WTC11 (cell line): Measurements from ENCODE around the gene IL17RD. TPM values are rescaled to one million over a fixed set of nuclear protein-coding genes. Genes with fewer than 3 reads are reported as not detected.

ENCODE experiments used
- ATAC-seq: fragments of 200-7000 bp; cut with Tn5 transposase; 2 replicates; pipeline ENCODE4 v1.10.0; 2021; ENCODE audit warnings: mild to moderate bottlenecking, moderate library complexity
- CTCF ChIA-PET: fragments of 300-600 bp; sonication (Branson Sonifier 250); formaldehyde crosslinking; loops from one replicate; lab custom pipeline; 2021; ENCODE audit warnings: antibody characterized with exemption; lab: Charles Lee
- POLR2A ChIA-PET: fragments of 350-600 bp; sonication (Branson Sonifier 250); formaldehyde crosslinking; loops from one replicate; lab custom pipeline; 2021; ENCODE audit warnings: antibody characterized with exemption; lab: Charles Lee
- DNase-seq: peaks from one replicate; pipeline ENCODE4 v3.0.0; 2021; ENCODE audit warnings: low spot score
- H3K27ac Mint-ChIP-seq: 2 replicates; pipeline ENCODE4 v1.8.0; 2021; ENCODE audit warnings: mixed read lengths
- H3K27me3 Mint-ChIP-seq: 2 replicates; pipeline ENCODE4 v1.8.0; 2021; ENCODE audit warnings: low read depth, mild to moderate bottlenecking, moderate library complexity, mixed read lengths
- H3K36me3 Mint-ChIP-seq: 2 replicates; pipeline ENCODE4 v1.8.0; 2021; ENCODE audit warnings: mixed read lengths
- H3K4me1 Mint-ChIP-seq: 2 replicates; pipeline ENCODE4 v1.8.0; 2022; ENCODE audit warnings: mixed read lengths
- H3K4me3 Mint-ChIP-seq: 2 replicates; pipeline ENCODE4 v1.8.0; 2021; ENCODE audit warnings: mild to moderate bottlenecking, moderate library complexity, mixed read lengths
- H3K9me3 Mint-ChIP-seq: 2 replicates; pipeline ENCODE4 v1.8.0; 2021; ENCODE audit warnings: mixed read lengths
- ATF1 ChIP-seq: sonication (generic); formaldehyde crosslinking; IDR thresholded peaks from 2 replicates; pipeline ENCODE4 v1.8.1; 2023; ENCODE audit warnings: mild to moderate bottlenecking, moderate library complexity, missing genetic modification reagents
- ELF4 ChIP-seq: sonication (generic); formaldehyde crosslinking; IDR thresholded peaks from 2 replicates; pipeline ENCODE4 v1.8.1; 2022; ENCODE audit warnings: low read depth, mild to moderate bottlenecking, moderate library complexity, missing genetic modification reagents
- EMX1 ChIP-seq: fragments of 250-450 bp; sonication (Bioruptor Pico); IDR thresholded peaks from 2 replicates; pipeline ENCODE4 v1.8.0; 2021; ENCODE audit warnings: mild to moderate bottlenecking
- GRHL2 ChIP-seq: fragments of 250-450 bp; sonication (Bioruptor Pico); IDR thresholded peaks from 2 replicates; pipeline ENCODE4 v1.8.0; 2022; ENCODE audit warnings: mild to moderate bottlenecking, moderate library complexity; ENCODE audit not compliant: insufficient replicate concordance, severe bottlenecking
- JAZF1 ChIP-seq: fragments of 250-450 bp; sonication (Bioruptor Pico); IDR thresholded peaks from 2 replicates; pipeline ENCODE4 v1.9.0; 2021; ENCODE audit warnings: moderate library complexity, mild to moderate bottlenecking, inconsistent platforms
- KAT7 ChIP-seq: sonication (generic); formaldehyde crosslinking; IDR thresholded peaks from 2 replicates; pipeline ENCODE4 v1.8.1; 2023; ENCODE audit warnings: missing genetic modification reagents, mild to moderate bottlenecking, borderline replicate concordance
- NFATC4 ChIP-seq: fragments of 250-450 bp; sonication (Bioruptor Pico); IDR thresholded peaks from 2 replicates; pipeline ENCODE4 v1.9.0; 2021; ENCODE audit warnings: mild to moderate bottlenecking
- PREB ChIP-seq: sonication (generic); formaldehyde crosslinking; IDR thresholded peaks from 2 replicates; pipeline ENCODE4 v1.8.1; 2022; ENCODE audit warnings: mild to moderate bottlenecking, missing genetic modification reagents, moderate library complexity, borderline replicate concordance
- SP1 ChIP-seq: sonication (generic); formaldehyde crosslinking; conservative IDR thresholded peaks from 2 replicates; pipeline ENCODE4 v1.8.1; 2022; ENCODE audit warnings: missing genetic modification reagents
- TP53 ChIP-seq: sonication (generic); formaldehyde crosslinking; IDR thresholded peaks from 2 replicates; pipeline ENCODE4 v1.8.1; 2023; ENCODE audit warnings: mild to moderate bottlenecking, missing genetic modification reagents
- ZNF396 ChIP-seq: fragments of 250-450 bp; sonication (Bioruptor Pico); IDR thresholded peaks from 2 replicates; pipeline ENCODE4 v1.8.0; 2021; ENCODE audit warnings: mild to moderate bottlenecking, moderate library complexity, borderline replicate concordance
- ZNF416 ChIP-seq: fragments of 250-450 bp; sonication (Bioruptor Pico); IDR thresholded peaks from 2 replicates; pipeline ENCODE4 v1.9.0; 2021; ENCODE audit warnings: mild to moderate bottlenecking, inconsistent platforms
- total RNA-seq: library from RNA; stranded (reverse); gene quantifications from 3 replicates; pipeline ENCODE4 v1.2.3, GENCODE V29; 2021
- TF ChIP-seq, protein P1 (sequence below): sonication (generic); formaldehyde crosslinking; IDR thresholded peaks from 2 replicates; pipeline ENCODE4 v1.8.0; 2023; ENCODE audit warnings: missing genetic modification reagents, mild to moderate bottlenecking, borderline replicate concordance
- TF ChIP-seq, protein P2 (sequence below): fragments of 250-450 bp; sonication (Bioruptor Pico); conservative IDR thresholded peaks from 2 replicates; pipeline ENCODE4 v1.9.0; 2021; ENCODE audit warnings: mild to moderate bottlenecking
- TF ChIP-seq, protein P3 (sequence below): sonication (generic); formaldehyde crosslinking; IDR thresholded peaks from 2 replicates; pipeline ENCODE4 v1.8.1; 2023; ENCODE audit warnings: mild to moderate bottlenecking, moderate library complexity, missing genetic modification reagents
- TF ChIP-seq, protein P4 (sequence below): sonication (generic); formaldehyde crosslinking; IDR thresholded peaks from 2 replicates; pipeline ENCODE4 v1.8.1; 2023; ENCODE audit warnings: mild to moderate bottlenecking, missing genetic modification reagents

The IL17RD gene
- total RNA-seq, 1 experiment from 2014 or later = 72.9 TPM

DNA sequence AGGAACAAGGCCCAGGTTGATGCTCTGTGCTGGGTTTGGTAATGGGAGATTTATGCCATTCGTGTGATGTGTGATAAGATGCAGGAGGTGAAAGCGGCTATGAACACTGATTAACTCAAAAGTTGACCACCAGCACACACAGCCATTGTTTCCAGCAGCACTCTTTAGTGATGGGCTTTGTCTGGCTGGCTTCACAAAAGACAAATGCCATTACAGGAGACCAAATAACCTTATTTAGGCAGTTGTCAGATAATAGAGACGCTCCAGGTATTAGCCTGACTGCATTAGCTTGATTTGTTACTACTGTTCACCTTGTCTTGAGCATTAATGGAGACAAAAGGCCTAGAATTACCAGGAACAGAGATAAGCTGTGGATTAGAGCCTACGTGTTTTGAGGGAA is 29.5 kb upstream of the IL17RD start:
- Mint-ChIP-seq H3K27me3 (0 out of 2 replicates have a peak, but pooled peaks cover 4% of the 10 kb centered on the region), H3K9me3 (no peaks in the 10 kb centered on the region), H3K27ac (no peak overlapping the region; the same call in 1 of the 2 replicates), H3K4me1 (peaks cover 25% of the 10 kb centered on the region), H3K36me3 (no peaks in the 10 kb centered on the region), H3K4me3 (no peak overlapping the region)
- TF ChIP-seq, protein P1, sequence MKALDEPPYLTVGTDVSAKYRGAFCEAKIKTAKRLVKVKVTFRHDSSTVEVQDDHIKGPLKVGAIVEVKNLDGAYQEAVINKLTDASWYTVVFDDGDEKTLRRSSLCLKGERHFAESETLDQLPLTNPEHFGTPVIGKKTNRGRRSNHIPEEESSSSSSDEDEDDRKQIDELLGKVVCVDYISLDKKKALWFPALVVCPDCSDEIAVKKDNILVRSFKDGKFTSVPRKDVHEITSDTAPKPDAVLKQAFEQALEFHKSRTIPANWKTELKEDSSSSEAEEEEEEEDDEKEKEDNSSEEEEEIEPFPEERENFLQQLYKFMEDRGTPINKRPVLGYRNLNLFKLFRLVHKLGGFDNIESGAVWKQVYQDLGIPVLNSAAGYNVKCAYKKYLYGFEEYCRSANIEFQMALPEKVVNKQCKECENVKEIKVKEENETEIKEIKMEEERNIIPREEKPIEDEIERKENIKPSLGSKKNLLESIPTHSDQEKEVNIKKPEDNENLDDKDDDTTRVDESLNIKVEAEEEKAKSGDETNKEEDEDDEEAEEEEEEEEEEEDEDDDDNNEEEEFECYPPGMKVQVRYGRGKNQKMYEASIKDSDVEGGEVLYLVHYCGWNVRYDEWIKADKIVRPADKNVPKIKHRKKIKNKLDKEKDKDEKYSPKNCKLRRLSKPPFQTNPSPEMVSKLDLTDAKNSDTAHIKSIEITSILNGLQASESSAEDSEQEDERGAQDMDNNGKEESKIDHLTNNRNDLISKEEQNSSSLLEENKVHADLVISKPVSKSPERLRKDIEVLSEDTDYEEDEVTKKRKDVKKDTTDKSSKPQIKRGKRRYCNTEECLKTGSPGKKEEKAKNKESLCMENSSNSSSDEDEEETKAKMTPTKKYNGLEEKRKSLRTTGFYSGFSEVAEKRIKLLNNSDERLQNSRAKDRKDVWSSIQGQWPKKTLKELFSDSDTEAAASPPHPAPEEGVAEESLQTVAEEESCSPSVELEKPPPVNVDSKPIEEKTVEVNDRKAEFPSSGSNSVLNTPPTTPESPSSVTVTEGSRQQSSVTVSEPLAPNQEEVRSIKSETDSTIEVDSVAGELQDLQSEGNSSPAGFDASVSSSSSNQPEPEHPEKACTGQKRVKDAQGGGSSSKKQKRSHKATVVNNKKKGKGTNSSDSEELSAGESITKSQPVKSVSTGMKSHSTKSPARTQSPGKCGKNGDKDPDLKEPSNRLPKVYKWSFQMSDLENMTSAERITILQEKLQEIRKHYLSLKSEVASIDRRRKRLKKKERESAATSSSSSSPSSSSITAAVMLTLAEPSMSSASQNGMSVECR (CRISPR knock-in tag) = no peak
- no peak for TF ChIP-seq ZNF416 (CRISPR knock-in tag)
- no peak for TF ChIP-seq ELF4 (CRISPR knock-in tag)
- ChIA-PET POLR2A (no interaction called here), CTCF (interaction anchor here (0.7 kb wide), 1 partner anchor 15 kb away, joined by 3 read pairs; no protein-coding TSS in a partner anchor)
- ATAC-seq (no peak), DNase-seq (no peak)

DNA sequence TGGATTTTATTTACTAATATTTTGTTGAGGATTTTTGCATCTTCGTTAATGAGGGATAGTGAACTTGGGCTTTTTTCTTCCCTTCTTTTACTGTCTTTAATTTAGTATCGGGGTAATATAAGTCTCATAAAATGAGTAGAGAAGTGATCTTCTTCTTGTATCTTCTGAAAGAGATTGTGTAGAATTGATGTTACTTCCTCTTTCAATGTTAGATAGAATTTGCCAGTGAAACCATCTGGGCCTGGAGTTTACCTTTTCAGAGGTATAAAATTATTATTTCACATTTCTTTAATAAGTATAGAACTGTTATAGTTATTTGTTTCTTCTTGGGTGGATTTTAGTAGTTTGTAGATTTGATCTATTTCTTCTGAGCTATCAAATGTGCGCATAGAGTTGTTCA is 26.9 kb upstream of the IL17RD start:
- H3K36me3 Mint-ChIP-seq = no peaks in the 10 kb centered on the region
- ATAC-seq = no peak
- ChIA-PET POLR2A (no interaction called here), CTCF (no interaction called here)
- no peak overlapping the region for H3K4me3 Mint-ChIP-seq
- no peaks in the 10 kb centered on the region for H3K27me3 Mint-ChIP-seq
- TF ChIP-seq PREB (no peak), ZNF396 (no peak), JAZF1 (CRISPR knock-in tag) (no peak)
- TF ChIP-seq, protein P2, sequence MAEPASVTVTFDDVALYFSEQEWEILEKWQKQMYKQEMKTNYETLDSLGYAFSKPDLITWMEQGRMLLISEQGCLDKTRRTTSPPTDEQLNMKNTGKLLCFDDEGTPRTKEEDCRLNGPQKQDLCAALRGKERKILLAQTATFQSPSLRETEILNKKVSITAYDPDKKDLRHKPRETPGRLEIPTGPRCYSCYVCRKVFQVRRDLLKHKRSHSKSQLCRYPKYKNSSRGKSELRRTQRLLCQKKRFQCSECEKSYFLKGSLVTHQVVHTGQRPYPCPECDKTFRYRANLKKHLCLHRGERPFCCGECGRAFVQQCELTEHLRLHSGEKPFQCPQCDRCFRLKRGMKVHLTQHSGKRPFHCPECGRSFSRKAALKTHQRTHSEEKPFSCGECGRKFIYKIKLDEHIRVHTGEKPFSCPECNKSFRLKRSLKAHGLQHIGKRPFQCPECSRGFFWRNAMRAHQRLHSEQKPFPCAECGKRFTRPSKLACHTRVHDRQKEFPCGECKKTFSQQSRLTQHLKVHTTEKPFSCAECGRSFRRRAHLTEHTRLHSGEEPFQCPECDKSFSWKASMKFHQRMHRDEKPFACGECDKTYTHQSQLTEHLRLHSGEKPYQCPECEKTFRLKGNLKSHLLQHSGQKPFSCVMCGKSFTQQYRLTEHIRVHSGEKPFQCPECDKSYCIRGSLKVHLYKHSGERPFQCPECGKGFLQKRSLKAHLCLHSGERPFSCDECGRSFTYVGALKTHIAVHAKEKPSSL (CRISPR knock-in tag) = no peak
- TF ChIP-seq, protein P3, sequence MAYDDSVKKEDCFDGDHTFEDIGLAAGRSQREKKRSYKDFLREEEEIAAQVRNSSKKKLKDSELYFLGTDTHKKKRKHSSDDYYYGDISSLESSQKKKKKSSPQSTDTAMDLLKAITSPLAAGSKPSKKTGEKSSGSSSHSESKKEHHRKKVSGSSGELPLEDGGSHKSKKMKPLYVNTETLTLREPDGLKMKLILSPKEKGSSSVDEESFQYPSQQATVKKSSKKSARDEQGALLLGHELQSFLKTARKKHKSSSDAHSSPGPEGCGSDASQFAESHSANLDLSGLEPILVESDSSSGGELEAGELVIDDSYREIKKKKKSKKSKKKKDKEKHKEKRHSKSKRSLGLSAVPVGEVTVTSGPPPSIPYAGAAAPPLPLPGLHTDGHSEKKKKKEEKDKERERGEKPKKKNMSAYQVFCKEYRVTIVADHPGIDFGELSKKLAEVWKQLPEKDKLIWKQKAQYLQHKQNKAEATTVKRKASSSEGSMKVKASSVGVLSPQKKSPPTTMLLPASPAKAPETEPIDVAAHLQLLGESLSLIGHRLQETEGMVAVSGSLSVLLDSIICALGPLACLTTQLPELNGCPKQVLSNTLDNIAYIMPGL = no peak
- TF ChIP-seq, protein P4, sequence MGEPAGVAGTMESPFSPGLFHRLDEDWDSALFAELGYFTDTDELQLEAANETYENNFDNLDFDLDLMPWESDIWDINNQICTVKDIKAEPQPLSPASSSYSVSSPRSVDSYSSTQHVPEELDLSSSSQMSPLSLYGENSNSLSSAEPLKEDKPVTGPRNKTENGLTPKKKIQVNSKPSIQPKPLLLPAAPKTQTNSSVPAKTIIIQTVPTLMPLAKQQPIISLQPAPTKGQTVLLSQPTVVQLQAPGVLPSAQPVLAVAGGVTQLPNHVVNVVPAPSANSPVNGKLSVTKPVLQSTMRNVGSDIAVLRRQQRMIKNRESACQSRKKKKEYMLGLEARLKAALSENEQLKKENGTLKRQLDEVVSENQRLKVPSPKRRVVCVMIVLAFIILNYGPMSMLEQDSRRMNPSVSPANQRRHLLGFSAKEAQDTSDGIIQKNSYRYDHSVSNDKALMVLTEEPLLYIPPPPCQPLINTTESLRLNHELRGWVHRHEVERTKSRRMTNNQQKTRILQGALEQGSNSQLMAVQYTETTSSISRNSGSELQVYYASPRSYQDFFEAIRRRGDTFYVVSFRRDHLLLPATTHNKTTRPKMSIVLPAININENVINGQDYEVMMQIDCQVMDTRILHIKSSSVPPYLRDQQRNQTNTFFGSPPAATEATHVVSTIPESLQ (CRISPR knock-in tag) = no peak
- TF ChIP-seq, all 79 proteins: peak for 0
- Mint-ChIP-seq H3K9me3 (no peaks in the 10 kb centered on the region), H3K27ac (no peak overlapping the region), H3K4me1 (peaks cover 6% of the 10 kb centered on the region; the same call in 1 of the 2 replicates)
- no peak for DNase-seq

- TF ChIP-seq ATF1 (CRISPR knock-in tag) (no peak), SP1 (CRISPR knock-in tag) (no peak), GRHL2 (no peak), NFATC4 (CRISPR knock-in tag) (no peak), JAZF1 (CRISPR knock-in tag) (no peak), KAT7 (CRISPR knock-in tag) (no peak), TP53 (CRISPR knock-in tag) (no peak), EMX1 (CRISPR knock-in tag) (no peak)
- no peak overlapping the region for H3K4me3 Mint-ChIP-seq
- DNase-seq (no peak), ATAC-seq (peak; percentile 66)
- H3K9me3 Mint-ChIP-seq = no peaks in the 10 kb centered on the region
- H3K27ac Mint-ChIP-seq = no peak overlapping the region
- no peaks in the 10 kb centered on the region for H3K36me3 Mint-ChIP-seq
- H3K27me3 Mint-ChIP-seq = no peaks in the 10 kb centered on the region
- peaks cover 18% of the 10 kb centered on the region for H3K4me1 Mint-ChIP-seq
- ChIA-PET POLR2A (no interaction called here), CTCF (interaction anchor here (0.9 to 1.6 kb wide), 4 partner anchors 12 to 84 kb away, joined by 3 to 8 read pairs (median 4); no protein-coding TSS in a partner anchor)
Measured at GRCh38 chr3:57184526-57184925, 19.4 kb upstream of the IL17RD start.
